Right hindlimb (tissue), 1 donor: Measurements from ENCODE around the gene SMPD1.

ENCODE experiments used
- DNase-seq: peaks from one replicate; pipeline ENCODE4 v3.0.0-alpha.2; 2018

Gene SMPD1

DNA sequence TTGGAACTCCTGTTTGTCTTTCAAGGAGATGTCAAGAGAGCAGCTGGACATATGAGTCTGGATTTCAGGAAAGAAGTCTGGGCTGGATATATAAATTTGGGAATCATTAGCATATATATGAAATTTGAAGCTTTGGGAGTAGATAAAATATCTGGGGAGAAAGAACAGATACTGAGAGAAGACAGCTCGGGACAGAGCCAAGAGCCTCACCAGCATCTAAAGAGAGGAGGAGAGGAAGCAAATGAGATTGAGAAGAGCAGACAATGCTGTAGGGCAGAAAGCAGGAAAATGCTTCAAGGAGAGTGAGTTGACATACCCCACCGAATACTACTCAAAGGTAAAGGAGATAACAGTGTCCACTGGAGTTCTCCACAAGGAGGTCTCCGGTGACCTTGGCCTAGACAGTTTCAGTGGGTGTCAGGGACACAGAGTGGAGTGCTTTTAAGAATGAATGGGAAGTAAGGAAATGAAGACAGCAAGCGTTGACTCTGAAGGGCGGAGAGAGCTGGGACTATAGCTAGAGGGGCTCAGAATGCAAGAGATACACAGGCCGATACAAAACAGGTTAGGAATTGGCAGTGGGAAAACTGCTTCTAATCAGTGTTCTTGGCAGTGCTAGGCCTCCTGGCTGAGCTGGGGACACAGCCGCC lies 27.8 kb downstream of the SMPD1 start:
- DNase-seq, result no peak

DNA sequence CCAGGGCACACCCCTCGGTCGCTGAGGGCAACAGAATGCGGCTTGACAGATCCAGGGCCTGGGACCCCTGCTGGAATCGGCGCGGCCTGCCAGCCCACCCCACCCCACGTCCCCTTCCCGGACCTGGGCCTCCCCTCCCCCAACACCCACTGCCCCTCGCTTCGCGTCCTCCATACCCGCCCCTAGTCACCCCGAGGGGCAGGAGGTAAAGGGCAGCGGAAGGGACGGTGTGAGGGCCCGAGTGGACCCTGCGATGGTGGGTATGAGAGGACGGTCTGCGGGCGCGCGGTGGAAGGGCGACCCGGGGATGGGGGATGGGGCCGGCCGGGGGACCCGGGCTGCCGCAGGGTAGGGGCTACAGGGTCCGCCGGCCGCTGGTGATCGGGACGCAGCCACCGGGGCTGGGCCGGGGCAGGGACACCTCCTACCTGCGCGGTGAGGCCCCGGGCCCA lies 28.3 kb downstream of the SMPD1 start:
- DNase-seq, result peak; percentile 60

DNA sequence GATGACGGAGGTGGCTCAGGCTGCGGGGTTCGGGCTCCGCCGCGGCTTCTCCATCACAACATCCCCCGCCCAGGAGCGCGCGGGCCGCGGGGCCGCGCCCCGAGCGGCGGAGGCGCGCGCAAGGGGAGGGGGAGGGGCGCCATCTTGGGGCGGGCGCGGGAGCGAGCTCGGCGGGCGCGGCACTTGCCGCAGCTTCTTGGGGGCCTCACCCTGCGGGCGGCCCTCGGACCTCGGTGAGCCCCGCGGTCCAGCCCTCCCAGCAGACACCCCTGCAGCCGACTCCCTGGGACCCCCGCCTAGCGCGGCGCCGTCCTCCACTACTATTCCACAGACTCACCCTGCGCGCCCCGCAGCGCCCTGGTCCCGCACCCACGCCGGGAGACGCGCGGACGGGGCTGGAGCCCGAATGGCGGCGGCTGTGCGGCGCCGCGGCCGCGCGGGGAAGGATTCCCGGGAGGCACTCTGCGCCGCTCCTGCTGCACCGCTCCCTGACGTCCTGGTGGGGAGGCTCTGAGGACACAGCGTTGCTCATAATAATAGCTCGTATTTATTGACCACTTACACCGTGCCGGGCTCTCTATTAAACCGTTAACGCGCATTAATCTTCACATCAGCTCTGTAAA lies 28.8 kb downstream of the SMPD1 start, which contains the start of gene APBB1:
Gene APBB1, minus strand, starts transcription at position 86 of the 623 bp plus-strand sequence. CDS start 7,747 bp downstream, outside the sequence.
- peak; percentile 84 for DNase-seq

DNA sequence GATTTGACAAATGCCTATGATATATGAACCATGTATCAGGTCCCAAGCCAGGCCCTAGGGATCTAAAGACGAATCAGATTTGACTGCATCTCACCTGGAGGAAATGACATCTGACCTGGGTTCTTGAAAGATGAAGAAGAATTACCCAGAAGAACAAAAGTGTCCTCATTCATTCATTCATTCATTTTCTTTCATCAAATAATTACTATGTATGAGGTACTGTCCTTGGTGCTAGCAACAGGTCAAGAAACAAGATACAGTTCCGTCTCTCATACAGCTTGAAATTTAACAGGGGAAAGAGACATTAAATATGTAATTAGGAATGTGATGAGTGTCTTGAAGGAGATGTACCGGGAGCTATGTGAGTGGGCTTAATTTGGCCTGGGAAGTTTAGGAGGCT lies 30.4 kb downstream of the SMPD1 start:
- no peak for DNase-seq

DNA sequence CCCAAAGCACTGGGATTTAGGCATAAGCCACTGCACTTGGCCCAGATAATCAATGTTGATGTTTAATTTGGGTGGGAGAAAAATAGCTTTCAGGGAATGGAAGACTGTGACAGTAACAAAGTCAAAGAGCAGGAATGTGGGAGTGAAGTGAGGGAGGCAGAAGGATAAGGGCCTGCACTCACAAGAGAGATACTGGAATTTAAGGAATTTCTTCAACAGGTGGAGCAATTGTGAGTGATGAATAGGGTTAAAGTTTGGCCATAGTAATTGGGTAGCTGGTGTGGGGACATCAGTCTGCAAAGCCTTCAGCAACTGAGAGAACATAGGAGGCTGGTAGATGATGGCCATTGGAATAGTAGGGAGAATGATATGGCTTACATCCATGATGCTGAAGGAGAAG lies 37.2 kb downstream of the SMPD1 start:
- DNase-seq, result no peak

DNA sequence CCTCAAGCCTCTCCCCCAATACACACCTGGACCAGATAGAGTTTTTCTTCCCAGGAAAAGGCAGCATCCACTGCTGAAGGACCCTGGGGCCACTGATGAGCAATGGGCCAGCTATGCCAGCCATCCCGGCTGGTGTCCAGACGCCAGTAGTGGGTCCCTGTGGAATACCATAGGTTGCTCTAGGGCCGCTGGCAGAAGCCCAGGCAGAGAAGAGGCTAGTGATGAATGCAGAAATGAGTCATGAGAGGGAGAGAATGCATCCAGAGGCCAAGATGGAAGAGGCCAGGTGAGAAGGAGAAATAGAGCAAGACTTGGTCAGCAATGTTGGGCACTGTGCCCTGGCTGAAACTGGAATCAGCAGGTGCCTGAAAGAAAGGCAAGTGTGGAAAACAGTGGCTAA lies 41.6 kb downstream of the SMPD1 start:
- no peak for DNase-seq

DNA sequence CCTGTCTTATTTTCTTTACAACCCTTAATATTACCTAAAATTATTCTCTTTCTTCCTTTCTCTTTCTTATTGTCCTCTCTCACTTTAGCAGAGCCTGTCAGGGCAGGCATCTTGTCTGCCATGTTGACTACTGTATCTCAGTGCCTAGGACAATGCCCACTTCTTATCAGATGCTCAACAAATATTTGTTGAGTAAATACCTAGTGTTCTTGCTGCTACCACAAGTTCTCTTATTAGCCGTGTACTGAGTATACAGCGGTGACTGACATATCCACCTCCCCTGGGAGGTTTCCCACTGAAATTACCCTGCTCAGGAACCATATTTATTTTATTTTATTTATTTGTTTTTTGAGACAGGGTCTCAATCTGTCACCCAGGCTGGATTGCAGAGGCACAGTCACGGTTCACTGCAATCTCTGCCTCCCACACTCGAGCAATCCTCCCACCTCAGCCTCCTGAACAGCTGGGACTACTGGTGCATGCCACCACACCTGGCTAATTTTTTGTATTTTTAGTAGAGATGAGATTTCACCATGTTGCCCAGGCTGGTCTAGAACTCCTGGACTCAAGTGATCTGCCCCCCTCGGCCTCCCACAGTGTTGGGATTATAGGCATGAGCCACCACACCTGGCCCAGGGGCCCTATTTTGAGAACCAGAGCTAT lies 43.9 kb downstream of the SMPD1 start:
- no peak for DNase-seq

DNA sequence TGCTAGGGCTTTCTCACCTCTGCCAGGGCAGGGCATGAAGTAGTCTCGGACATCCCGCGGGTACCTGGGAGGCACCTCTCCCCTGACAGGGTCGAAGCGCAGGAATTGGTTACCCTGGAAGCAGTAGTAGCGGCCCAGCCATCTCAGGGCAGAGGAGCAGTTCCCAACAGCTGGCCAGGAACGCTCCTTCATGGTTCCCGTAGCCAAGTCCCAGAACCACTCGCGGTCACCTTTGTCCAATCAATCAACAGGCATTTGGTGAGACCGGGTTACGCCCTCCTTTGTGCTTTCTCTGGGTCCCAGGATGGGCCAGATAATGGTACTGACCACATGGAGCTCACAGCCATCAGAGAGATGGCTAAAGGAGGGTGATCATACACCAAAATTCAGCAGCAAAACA lies 47.1 kb downstream of the SMPD1 start:
- DNase-seq, result no peak

DNA sequence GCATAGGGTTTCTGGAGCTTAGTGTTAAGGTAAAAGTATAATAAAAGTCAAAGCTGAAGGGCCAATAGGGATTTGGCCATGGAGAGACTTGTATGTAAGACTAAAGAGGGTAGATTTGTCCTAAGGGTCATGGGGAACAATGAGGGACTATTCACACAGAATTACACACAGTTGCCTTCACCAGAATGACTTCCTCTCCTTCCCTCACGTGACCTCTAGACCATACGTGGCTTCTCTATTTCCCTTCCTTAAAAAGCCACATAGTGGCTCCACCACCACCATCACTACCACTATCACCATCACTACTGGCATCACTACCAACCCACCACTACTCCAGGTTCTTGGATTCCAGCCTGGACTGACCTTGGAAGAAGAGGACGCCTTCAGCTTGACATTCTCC lies 47.7 kb downstream of the SMPD1 start:
- DNase-seq, result no peak

DNA sequence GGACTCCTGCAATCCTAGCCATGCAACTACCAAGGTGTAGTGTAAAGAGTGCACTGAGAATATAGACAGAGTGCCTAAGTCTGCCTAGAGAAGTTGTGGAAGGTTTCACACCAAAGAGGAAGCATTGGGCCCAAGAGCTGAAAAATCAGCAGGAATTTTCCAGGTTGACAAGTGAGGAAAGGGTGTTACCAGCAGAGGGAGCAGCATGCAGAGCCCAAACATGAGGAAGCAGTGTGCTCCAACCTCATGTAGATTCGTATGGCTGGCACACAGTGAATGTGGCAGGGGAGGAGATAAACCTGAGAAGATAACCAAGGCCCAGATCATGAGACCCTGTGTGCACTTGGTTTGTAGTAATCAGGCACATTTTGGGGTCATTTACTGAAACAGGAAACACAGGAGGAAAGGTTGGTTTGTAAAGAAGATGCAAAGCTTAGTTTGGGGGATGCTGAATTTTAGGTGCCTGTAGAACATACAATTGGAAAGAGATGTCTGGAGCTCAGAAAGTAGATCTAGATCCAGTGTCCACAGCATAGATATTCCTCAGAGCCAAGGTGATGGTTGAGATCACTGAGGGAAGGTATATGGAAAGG lies 48.8 kb downstream of the SMPD1 start:
- DNase-seq, result peak; percentile 44

DNA sequence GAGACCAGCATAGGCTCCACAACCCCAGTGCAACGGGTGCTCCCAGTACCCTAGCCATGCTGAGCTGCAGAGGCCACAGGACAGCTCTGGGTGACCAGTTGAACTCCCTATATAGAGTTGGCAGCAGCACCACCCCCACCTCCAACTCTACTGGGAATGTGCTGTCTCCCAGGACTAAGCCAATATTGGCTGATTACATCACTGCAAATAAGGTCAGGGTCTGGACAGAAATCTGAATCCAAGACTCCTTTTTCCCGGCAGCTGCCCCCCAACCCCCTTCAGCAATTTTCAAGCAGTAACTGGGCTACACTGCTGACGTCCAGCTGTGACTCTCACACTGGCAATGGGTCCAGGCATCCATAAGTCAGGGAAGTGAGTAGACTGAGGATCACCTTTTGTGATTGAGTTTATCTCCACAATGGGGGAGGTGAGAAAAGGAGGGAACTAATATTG lies 50.7 kb downstream of the SMPD1 start, which contains the start of gene HPX:
Gene HPX, minus strand, starts transcription at position 82 of the 453 bp plus-strand sequence. Its CDS starts 24 bp downstream, at position 58.
- DNase-seq, result no peak

DNA sequence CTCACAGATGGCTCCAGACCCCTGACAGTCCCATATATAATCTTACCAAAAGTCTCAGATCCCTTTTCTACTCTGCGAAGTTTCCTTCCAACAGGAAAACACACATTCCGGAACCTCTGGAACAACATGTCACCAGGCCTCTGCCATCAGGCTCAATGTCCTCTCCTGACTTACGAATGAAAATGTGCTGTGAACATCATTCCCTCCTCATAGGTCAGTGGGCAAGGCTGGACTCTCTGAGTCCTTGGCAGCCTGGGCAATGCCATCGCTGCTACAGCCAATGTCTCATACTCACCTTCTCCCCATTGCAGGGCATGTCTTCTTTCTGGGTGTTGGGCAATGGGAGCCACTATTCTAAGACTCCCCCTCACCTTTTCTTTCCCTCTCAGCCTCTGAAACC lies 52.2 kb downstream of the SMPD1 start:
- no peak for DNase-seq

DNA sequence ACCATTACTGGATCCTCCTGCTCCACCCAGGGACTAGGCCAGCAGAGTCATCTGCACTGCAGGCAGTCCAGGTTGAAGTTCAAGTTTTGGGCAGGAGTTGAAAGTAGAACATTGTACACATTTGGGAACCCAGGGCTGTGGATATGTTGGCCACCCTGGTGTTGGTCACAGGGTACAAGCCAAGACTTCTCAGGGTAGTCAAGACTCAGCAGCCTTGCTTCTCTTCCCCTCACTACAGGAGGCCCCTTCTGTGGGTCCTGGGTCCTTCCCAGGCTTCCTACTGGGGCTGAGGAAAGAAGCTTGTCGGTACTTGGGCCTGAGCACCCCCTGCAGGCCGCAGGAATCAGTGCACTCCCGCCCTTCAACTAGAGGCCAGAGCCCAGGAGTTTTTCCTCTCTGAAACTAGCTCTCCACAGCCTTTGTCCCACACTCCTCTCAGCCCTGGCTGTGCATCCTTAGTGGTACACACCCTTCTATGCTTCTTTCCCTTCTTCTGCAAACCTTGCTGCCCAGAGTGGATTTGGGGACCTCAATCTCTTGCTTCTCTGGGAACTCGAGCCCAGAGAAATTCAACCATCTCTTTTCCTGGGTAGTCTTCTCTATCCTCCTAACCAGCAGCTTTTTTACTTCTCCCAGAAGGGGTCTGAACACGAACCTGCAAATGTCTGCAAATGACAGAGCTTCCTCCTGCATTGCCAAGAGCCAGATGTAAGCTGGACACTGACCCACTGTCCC lies 53.2 kb downstream of the SMPD1 start:
- peak; percentile 45 for DNase-seq
